ENCODE measurements around the gene MSL3. TPM values are rescaled to one million over a fixed set of nuclear protein-coding genes. Genes with fewer than 3 reads are reported as not detected.

The MSL3 gene
- total RNA-seq, 3 donors from 2014 or later (not counting 1 experiment from before 2014, with no cell fraction given), result 63.0 to 64.9 (median 63.3) TPM

- ATAC-seq, result no peak
- intact Hi-C loops (cut with micrococcal nuclease), result no loop called here
Measured at GRCh38 chrX:11760958-11761357, 2.9 kb downstream of the MSL3 start.

GRCh38 chrX:11764602-11765067 lies 6.6 kb downstream of the MSL3 start:
- Histone ChIP-seq H3K27ac (ENCODE audit: low read length) (no peak overlapping the region), H3K27me3 (ENCODE audit: control insufficient read depth, insufficient read depth, low read length) (no peaks in the 10 kb centered on the region), H3K4me3 (ENCODE audit: low read length) (no peak overlapping the region), H3K36me3 (ENCODE audit: control insufficient read depth, insufficient read depth, low read length) (peaks cover 52% of the 10 kb centered on the region), H3K4me1 (ENCODE audit: control insufficient read depth, insufficient read depth, low read length) (peaks cover 3% of the 10 kb centered on the region), H3K9me3 (ENCODE audit: control insufficient read depth, insufficient read depth, low read length) (no peaks in the 10 kb centered on the region)
- Mint-ChIP-seq H3K27ac (peak overlapping the region in 1 of 2 donors; percentile 33), H3K36me3 (peaks cover 6% of the 10 kb centered on the region), H3K4me3 (no peak overlapping the region), H3K4me1 (peaks cover 20 to 26% of the 10 kb centered on the region in 2 donors), H3K27me3 (ENCODE audit: low read depth in 2 of 2) (no peaks in the 10 kb centered on the region), H3K9me3 (no peaks in the 10 kb centered on the region)
- ATAC-seq (no peak), DNase-seq (peak in 1 of 2 donors; percentile 19)
- TF ChIP-seq CTCF (IDR thresholded peaks at IDR 0.05), result no peak
- intact Hi-C loops (cut with micrococcal nuclease), result no loop called here
- WGBS (ENCODE audit: insufficient coverage), result 68% methylated on average over 8 of the region's 8 CpGs

More at GRCh38 chrX:11760958-11761357, 2.9 kb downstream of the MSL3 start:
- Mint-ChIP-seq H3K27me3 (ENCODE audit: low read depth in 2 of 2) (no peaks in the 10 kb centered on the region), H3K36me3 (peaks cover 6% of the 10 kb centered on the region), H3K4me1 (peaks cover 28 to 32% of the 10 kb centered on the region in 2 donors), H3K9me3 (no peaks in the 10 kb centered on the region), H3K27ac (peak overlapping the region; percentile 35 to 91), H3K4me3 (peak overlapping the region; percentile 61)
- Histone ChIP-seq H3K36me3 (ENCODE audit: control insufficient read depth, insufficient read depth, low read length) (peaks cover 36% of the 10 kb centered on the region), H3K4me3 (ENCODE audit: low read length) (peak overlapping the region; percentile 96), H3K4me1 (ENCODE audit: control insufficient read depth, insufficient read depth, low read length) (peaks cover 14% of the 10 kb centered on the region), H3K27me3 (ENCODE audit: control insufficient read depth, insufficient read depth, low read length) (no peaks in the 10 kb centered on the region), H3K27ac (ENCODE audit: low read length) (peak overlapping the region; percentile 86), H3K9me3 (ENCODE audit: control insufficient read depth, insufficient read depth, low read length) (no peaks in the 10 kb centered on the region)
- DNase-seq, result no peak
- no peak for TF ChIP-seq CTCF (IDR thresholded peaks at IDR 0.05)
- WGBS (ENCODE audit: insufficient coverage), result 40% methylated on average over 3 of the region's 3 CpGs

- intact Hi-C loops (cut with micrococcal nuclease), result no loop called here
Measured at GRCh38 chrX:11765449-11765848, 7.4 kb downstream of the MSL3 start.

More at GRCh38 chrX:11765449-11765848, 7.4 kb downstream of the MSL3 start:
- Mint-ChIP-seq H3K27ac (peak overlapping the region in 1 of 2 donors; percentile 33), H3K4me1 (peaks cover 19 to 30% of the 10 kb centered on the region in 2 donors), H3K4me3 (no peak overlapping the region), H3K9me3 (no peaks in the 10 kb centered on the region), H3K27me3 (ENCODE audit: low read depth in 2 of 2) (no peaks in the 10 kb centered on the region), H3K36me3 (peaks cover 6% of the 10 kb centered on the region)
- Histone ChIP-seq H3K4me1 (ENCODE audit: control insufficient read depth, insufficient read depth, low read length) (peaks cover 3% of the 10 kb centered on the region), H3K27ac (ENCODE audit: low read length) (no peak overlapping the region), H3K9me3 (ENCODE audit: control insufficient read depth, insufficient read depth, low read length) (no peaks in the 10 kb centered on the region), H3K4me3 (ENCODE audit: low read length) (no peak overlapping the region), H3K36me3 (ENCODE audit: control insufficient read depth, insufficient read depth, low read length) (peaks cover 55% of the 10 kb centered on the region), H3K27me3 (ENCODE audit: control insufficient read depth, insufficient read depth, low read length) (no peaks in the 10 kb centered on the region)
- DNase-seq (peak in 1 of 2 donors; percentile 19), ATAC-seq (no peak)
- WGBS (ENCODE audit: insufficient coverage), result 91% methylated on average over 16 of the region's 16 CpGs
- no peak for TF ChIP-seq CTCF (IDR thresholded peaks at IDR 0.05)
